ENCODE results near the gene UNC5C.

DNA sequence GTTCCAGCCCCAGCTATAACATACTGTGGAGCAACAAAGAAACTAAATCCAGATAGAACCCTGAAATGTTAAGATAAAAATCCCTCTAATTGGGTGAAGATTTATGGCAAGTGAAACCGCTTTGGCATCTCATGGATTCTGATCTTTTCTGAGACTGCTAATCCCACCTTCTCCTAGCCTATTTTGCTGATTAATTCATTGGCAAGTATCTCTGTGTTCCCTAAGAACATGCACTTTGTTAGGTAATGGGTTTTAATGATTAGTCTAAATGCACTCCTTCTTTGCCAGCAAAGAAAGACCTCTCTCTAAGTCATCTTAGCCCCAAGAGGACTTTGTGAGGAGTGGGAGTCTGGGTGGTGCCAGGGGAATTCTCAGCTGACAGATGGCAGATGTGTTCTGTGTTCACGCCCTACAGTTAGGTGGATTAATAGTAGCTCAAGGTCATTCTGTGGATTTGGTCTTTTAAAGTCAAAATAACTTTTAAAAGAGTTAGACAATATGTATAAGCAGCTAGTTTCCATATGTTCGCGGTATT lies 171.3 kb downstream of the UNC5C start:
- TF ChIP-seq CTCF (IDR thresholded peaks at IDR 0.05) (no peak), TCF7L2 (IDR thresholded peaks at IDR 0.05; ENCODE audit: low read depth, low read length) (no peak), POLR2AphosphoS5 (IDR thresholded peaks at IDR 0.05; ENCODE audit: low read depth, low read length) (no peak)

All from Panc1 (cell line).